Transverse colon (tissue), 4 donors: ENCODE results near the gene TMEM201. TPM values are rescaled to one million over a fixed set of nuclear protein-coding genes. Genes with fewer than 3 reads are reported as not detected.

Experiments used
- DNase-seq: peaks from one replicate; pipeline ENCODE4 v3.0.0-alpha.2; 2019
- H3K27ac ChIP-seq, 4 donors: fragments of 200-600 bp; sonication (generic); 2 replicates each; pipeline ENCODE4 v1.5.1; 2016 to 2018; ENCODE audit warnings: inconsistent platforms in 4 of 4
- H3K27me3 ChIP-seq: fragments of 200-600 bp; sonication (generic); 2 replicates; pipeline ENCODE4 v1.5.1; 2017; ENCODE audit warnings: inconsistent platforms
- H3K36me3 ChIP-seq, 4 donors: fragments of 200-600 bp; sonication (generic); 2 replicates each; pipeline ENCODE4 v1.5.1; 2017 to 2019; ENCODE audit warnings: inconsistent platforms in 4 of 4
- H3K4me1 ChIP-seq, 4 donors: fragments of 200-600 bp; sonication (generic); 2 replicates each; pipeline ENCODE4 v1.5.1; 2017 to 2020; ENCODE audit warnings: inconsistent platforms in 4 of 4
- H3K4me3 ChIP-seq, 4 donors: fragments of 200-600 bp; sonication (generic); 1 replicate in 1 of 4; 2 replicates in 3 of 4; pipeline versions ENCODE4 v1.5.1 to v1.6.1; 2017 to 2019; ENCODE audit warnings: inconsistent platforms in 4 of 4
- H3K9me3 ChIP-seq, 2 donors: fragments of 200-600 bp; sonication (generic); 2 replicates each; pipeline ENCODE4 v1.5.1; 2017 to 2019; ENCODE audit warnings: inconsistent platforms in 2 of 2
- EP300 ChIP-seq: sonication (generic); formaldehyde crosslinking; IDR thresholded peaks from one replicate; pipeline ENCODE4 v1.6.1; 2017; ENCODE audit warnings: antibody characterized with exemption, low read depth
- POLR2A ChIP-seq: fragments of 450-650 bp; IDR thresholded peaks from one replicate; pipeline ENCODE4 v1.6.1; 2016; ENCODE audit warnings: antibody characterized with exemption, mild to moderate bottlenecking, moderate library complexity
- POLR2AphosphoS5 ChIP-seq, 3 donors: sonication (generic); formaldehyde crosslinking; IDR thresholded peaks; one replicate each; pipeline ENCODE4 v1.6.1; 2016; ENCODE audit warnings: antibody characterized with exemption in 3 of 3
- WGBS, 2 donors: methylation state at CpG; one replicate each; pipeline ENCODE4 v1.1.5; 2018; ENCODE audit warnings: low coverage in 1 of 2; 5-methylcytosine and 5-hydroxymethylcytosine counted together
- in situ Hi-C, 4 donors: fragments of 200-750 bp; cut with MboI; loops; one replicate each; pipeline versions ENCODE4 v1.15.0 to v1.15.1; 2017; ENCODE audit warnings: low sequenced_read_pairs in 3 of 4, low pct_ligation_motif_present in 1 of 4, low pct_unique_long_range_greater_than_20kb in 1 of 4
- intact Hi-C: fragments of 100-400 bp; cut with DNase I; formaldehyde crosslinking; loops from one replicate; pipeline ENCODE4 v1.15.1; 2023; ENCODE audit warnings: low total_unique reads
- total RNA-seq, 4 donors: library from RNA; depleted of rRNA; stranded (reverse); fragments of >200 nt; gene quantifications; one replicate each; pipeline ENCODE4 v1.1.0, GENCODE V29; 2016
- TF ChIP-seq, protein P1 (sequence below), 5 experiments: fragments of 200-600 bp in 3 of 5; fragments of 450-650 bp in 2 of 5; sonication (generic) in 3 of 5; IDR thresholded peaks; 1 replicate in 2 of 5; 2 replicates in 3 of 5; pipeline ENCODE4 v1.5.1; 2016 to 2017; ENCODE audit warnings: antibody characterized with exemption in 5 of 5, inconsistent platforms in 3 of 5, mild to moderate bottlenecking in 2 of 5, moderate library complexity in 1 of 5

The TMEM201 gene
- total RNA-seq, 4 donors from 2014 or later, result 2.6 to 19.7 (median 6.0) TPM

DNA sequence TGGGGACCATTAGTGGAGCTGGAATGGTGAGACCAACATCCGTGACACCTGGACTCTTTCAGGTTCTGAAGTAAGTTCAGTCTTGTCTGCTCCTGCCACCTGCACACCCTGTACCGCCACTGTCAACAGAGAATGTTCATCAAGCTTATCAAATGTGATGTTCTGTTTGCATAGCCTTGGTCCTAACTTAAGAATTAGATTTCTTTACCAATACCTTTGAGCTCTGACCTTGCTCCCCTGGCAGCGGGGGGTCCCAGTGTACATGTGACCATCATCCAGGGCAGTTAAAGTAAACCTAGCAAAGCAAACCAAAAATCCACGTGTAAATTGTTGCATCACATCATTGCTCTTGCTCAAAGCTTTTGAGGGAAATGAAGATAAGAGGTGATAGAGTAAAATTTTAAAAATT lies 35.0 kb upstream of the TMEM201 start:
- in situ Hi-C loops, result no loop called here
- intact Hi-C loops, result no loop called here
- H3K36me3 ChIP-seq, result no peaks in the 10 kb centered on the region
- no peaks in the 10 kb centered on the region for H3K9me3 ChIP-seq
- peaks cover 6 to 22% (median 10%) of the 10 kb centered on the region in 4 donors for H3K4me1 ChIP-seq
- H3K27me3 ChIP-seq, result no peaks in the 10 kb centered on the region
- TF ChIP-seq, protein P1, sequence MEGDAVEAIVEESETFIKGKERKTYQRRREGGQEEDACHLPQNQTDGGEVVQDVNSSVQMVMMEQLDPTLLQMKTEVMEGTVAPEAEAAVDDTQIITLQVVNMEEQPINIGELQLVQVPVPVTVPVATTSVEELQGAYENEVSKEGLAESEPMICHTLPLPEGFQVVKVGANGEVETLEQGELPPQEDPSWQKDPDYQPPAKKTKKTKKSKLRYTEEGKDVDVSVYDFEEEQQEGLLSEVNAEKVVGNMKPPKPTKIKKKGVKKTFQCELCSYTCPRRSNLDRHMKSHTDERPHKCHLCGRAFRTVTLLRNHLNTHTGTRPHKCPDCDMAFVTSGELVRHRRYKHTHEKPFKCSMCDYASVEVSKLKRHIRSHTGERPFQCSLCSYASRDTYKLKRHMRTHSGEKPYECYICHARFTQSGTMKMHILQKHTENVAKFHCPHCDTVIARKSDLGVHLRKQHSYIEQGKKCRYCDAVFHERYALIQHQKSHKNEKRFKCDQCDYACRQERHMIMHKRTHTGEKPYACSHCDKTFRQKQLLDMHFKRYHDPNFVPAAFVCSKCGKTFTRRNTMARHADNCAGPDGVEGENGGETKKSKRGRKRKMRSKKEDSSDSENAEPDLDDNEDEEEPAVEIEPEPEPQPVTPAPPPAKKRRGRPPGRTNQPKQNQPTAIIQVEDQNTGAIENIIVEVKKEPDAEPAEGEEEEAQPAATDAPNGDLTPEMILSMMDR (IDR thresholded peaks at IDR 0.05), result no peak
- no peak for TF ChIP-seq EP300
- WGBS, 2 donors, result 80 to 85% methylated on average over 1 to 4 of the region's 4 CpGs
- no peak overlapping the region for H3K4me3 ChIP-seq
- DNase-seq, result no peak
- H3K27ac ChIP-seq, result no peak overlapping the region

DNA sequence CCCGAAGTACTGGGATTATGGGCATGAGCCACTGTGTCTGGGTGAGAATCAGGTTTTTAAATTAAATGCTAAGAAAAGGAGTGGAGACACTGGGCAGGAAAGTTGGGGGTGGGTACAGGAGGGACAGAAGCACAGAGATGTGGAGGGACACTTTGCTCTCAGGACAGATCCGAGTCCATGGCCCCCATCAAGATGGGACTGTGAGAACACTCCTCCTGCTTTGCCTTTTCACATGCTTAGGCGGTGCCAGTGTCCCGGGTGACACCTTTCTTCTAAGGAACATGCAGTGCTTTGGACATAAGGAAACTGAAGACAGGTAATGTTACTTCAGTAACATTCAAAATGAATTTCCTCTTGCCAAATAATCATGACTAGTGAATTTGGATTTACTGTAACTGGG lies 32.8 kb upstream of the TMEM201 start:
- intact Hi-C loops (loop anchor here (2.0 kb wide), 1 partner anchor 77 kb away; no protein-coding TSS in a partner anchor), in situ Hi-C loops (no loop called here)
- Histone ChIP-seq H3K4me3 (no peak overlapping the region), H3K4me1 (peaks cover 6 to 34% (median 13%) of the 10 kb centered on the region in 4 donors), H3K36me3 (no peaks in the 10 kb centered on the region), H3K27ac (peak overlapping the region; percentile 34 to 60 (median 53)), H3K27me3 (no peaks in the 10 kb centered on the region), H3K9me3 (no peaks in the 10 kb centered on the region)
- no peak for DNase-seq
- WGBS, 2 donors, result 91% methylated on average over 4 of the region's 4 CpGs; no CpG with 5 or more reads in 1 of the 2 donors
- no peak for TF ChIP-seq POLR2AphosphoS5 (IDR thresholded peaks at IDR 0.05)
- no peak for TF ChIP-seq POLR2A
- TF ChIP-seq, protein P1 (IDR thresholded peaks at IDR 0.05), result no peak
- no peak for TF ChIP-seq EP300

DNA sequence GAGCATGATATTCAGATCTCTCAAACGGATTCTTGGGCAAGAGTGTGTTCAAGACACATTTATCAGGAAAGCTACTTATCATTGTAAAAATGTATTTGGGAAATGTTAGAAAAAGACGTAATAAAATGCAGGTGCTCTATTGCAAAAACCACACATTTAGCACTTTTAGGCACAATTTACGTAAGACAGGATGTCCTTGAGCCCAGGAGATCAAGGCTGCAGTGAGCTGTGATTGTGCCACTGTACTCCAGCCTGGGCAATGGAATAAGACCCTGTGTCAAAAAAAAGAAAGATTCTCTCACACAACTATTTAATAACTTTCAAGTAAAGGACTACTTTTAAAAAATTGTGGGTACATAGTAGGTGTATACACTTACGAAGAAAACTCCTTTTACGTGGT lies 31.1 kb upstream of the TMEM201 start:
- in situ Hi-C loops, result no loop called here
- Histone ChIP-seq H3K36me3 (no peaks in the 10 kb centered on the region), H3K27ac (peak overlapping the region in 1 of 4 donors; percentile 39), H3K4me3 (no peak overlapping the region), H3K4me1 (peaks cover 15 to 49% (median 23%) of the 10 kb centered on the region in 4 donors), H3K9me3 (no peaks in the 10 kb centered on the region), H3K27me3 (no peaks in the 10 kb centered on the region)
- 86 to 95% methylated on average over 3 to 5 of the region's 5 CpGs for WGBS, 2 donors
- TF ChIP-seq POLR2A (no peak), EP300 (no peak), POLR2AphosphoS5 (IDR thresholded peaks at IDR 0.05) (no peak)
- intact Hi-C loops, result loop anchor here (2.0 kb wide), 1 partner anchor 79 kb away; no protein-coding TSS in a partner anchor
- no peak for DNase-seq

DNA sequence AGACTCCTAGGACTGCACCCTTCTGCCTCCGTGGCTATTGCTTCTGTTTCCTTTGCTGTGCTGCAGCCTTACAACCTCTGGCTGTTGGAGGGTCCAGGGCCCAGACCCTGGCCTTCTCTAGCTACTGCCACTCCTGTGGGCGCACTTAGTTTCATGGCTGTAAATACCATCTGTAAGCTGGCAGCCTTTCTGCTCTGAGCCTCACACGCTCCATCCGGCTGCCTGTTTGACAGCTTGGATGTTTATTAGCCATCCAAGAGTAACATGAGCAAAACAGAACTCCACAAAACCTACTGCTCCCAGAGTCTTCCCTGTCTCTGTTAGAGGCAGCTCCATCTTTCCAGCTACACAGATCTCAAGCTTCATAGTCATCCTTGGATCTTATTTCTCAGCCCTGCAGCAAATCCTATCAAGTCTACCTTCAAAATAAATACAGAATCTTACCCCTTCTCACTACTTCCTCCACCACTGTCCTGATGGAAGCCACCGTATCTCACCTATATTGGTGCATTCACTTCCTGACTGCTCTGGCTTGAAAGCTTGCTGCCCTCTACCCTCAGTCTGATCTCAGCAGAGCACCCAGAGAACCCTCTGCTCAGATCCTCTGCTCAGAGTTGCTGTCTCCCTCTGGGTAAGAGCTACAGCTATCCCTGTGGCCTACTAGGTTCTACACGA lies 30.3 kb upstream of the TMEM201 start:
- 71 to 79% methylated on average over 1 to 6 of the region's 6 CpGs for WGBS, 2 donors
- Histone ChIP-seq H3K4me1 (peaks cover 15 to 49% (median 23%) of the 10 kb centered on the region in 4 donors), H3K36me3 (no peaks in the 10 kb centered on the region), H3K9me3 (no peaks in the 10 kb centered on the region), H3K4me3 (no peak overlapping the region), H3K27me3 (no peaks in the 10 kb centered on the region), H3K27ac (peak overlapping the region in 2 of 4 donors; percentile 37 to 39)
- DNase-seq, result no peak
- intact Hi-C loops (no loop called here), in situ Hi-C loops (no loop called here)
- TF ChIP-seq, protein P1 (IDR thresholded peaks at IDR 0.05), result no peak
- TF ChIP-seq POLR2AphosphoS5 (IDR thresholded peaks at IDR 0.05) (no peak), EP300 (no peak), POLR2A (no peak)
